IPS DF 19.7 (cell line): Measurements from ENCODE around the gene VSIG2.

Experiments
- DNase-seq: peaks from one replicate; pipeline ENCODE4 v3.0.0-alpha.2; 2013; ENCODE audit warnings: low read depth, low spot score

The VSIG2 gene

DNA sequence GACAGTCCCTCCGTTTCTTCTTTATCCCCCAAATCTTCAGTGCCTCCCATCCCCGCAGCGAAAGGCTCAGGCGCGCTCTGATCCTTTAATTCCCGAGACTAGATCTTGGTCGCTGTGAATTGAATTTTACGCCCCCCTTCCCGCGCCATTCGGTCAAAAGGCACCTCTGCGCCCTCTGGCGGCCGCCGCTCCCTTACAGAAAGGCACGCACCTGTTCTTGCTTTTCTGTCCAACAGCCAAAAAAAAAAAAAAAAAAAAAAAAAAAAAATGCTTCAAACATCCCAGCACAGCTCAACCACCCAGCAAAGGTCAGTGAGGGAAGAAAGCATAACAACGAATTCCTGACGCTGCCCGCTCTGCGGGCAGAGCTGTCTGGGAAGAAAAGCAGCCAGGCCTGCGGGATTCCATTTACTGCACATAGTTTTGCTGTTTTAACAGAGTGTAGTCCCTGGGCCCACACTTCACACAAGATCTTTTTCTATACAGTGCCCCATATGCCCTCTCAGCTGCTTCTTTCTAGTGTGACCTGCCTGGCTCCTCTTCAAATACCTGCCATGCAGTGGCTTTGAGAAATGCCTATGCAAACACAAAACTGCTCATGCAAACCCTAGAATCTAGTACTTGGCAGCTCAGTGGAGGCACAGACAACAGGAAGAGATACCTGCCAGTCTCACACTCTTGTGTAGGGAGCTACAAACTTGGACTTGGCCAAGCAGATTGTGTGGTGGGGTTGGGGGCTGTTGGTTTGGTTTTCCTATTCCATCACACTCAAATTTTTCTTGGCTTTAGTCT lies 11.3 kb upstream of the VSIG2 start:
- DNase-seq = no peak

DNA sequence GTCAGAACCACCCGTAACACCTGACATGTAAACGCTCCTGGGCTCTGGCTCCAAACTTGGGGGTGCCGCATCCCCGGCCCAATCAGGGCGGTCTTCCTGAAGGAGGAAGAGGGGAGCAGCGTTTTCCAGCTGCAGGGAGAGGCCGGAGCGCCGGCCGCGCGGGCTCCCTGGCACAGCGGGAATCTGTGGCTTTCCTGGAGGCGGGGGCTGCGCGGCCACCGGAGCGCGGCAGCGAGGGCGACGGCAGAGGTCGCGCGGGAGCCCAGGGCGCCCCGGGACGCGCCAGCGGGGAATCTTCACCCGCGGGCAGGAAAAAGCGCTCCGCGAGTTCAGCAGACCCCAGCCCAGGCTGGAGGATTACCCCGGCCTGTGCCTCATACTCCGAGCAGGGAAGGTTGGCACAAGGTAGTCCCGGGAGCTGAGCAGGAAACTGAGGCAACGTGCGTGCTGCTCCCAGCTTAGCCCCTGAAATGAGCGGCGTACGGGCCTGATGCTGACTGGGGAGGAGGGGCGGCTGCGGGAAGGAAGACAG lies 10.6 kb upstream of the VSIG2 start:
- DNase-seq = no peak

DNA sequence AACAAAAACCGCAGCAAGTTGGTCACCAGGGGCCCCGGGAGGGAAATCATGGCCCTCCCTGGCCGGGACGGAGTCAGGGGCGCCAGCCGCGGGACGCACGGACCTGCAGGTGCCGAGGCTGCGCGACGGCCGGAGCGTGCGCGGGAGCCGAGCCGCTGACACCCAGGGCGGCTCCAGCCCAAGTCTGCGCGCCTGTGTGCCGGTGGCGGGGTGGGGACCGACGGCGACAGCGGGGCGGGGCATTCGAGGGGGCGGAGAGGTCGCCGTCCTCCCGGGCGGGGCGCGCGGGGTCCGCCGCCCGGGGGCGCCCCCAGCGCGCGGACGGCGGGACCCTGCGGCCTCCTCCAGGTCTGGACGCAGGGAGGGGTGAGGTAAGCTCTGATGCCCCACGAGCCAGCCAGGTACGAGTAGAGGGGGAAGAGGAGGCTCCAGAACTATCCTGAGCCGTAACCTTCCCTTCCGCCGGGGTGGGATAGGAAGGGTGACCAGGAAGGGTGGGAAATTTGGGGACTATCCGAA lies 10.1 kb upstream of the VSIG2 start, which contains the start of gene ESAM:
Gene ESAM, minus strand, starts transcription at position 186 of the 519 bp plus-strand sequence. Its CDS starts 136 bp downstream, at position 50.
- no peak for DNase-seq

DNA sequence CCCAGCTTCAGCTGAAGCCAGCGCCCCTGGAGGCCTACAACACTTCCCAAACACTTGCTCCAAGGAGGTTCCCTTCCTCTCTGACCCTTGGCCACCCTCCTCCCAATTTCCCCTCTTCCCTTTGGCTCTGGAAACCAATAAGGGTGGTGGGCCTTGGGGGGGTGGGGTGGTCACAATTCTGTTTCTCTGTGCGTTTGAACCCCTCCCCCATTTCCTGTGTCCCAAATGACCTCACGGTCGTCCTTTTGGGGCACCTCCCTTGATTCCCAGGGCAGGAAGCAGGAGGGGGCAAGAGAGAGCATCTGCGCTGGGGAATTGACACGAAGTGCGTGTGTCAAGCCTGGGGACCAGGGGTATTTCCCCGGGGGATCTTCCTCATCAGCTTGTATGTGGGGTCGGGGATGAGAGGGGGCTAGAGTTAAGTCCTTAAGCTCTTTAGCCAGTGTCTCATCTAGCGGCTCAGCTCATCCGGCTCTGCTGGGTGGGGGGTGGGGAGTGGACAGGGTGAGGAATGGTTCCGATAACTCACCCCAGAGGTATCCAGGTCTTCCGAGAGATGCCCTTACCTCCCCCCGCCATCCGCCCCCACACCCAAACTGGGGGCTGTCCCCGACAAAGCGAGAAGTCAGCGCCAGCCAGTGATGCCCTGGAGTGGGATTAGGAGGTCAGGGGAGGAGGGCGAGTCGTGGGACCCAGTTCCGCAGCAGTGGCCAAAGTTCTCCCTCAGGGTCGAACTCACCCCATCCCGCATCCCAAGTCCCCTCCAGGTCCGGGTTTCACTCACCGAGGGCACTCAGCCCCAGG lies 9.4 kb upstream of the VSIG2 start:
- DNase-seq = no peak

DNA sequence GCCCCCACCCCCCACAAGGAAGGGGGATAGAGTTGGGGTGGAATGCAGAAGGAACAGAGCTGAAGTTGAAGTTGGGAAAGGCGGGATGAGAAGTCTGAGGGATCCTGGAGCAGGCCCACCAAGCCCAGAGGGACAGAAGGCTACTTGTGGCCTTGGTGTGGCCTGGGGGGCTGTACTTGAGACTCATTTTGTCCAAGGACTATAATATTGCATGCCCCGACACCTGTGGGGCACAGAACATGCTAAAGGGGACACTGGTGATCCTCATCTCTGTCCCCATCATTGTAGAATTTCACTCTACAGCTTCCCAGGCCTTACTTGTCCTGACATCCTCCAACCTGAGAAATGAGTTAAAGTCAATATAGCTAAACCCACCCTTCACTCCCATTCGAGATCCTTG lies 8.8 kb upstream of the VSIG2 start:
- no peak for DNase-seq

DNA sequence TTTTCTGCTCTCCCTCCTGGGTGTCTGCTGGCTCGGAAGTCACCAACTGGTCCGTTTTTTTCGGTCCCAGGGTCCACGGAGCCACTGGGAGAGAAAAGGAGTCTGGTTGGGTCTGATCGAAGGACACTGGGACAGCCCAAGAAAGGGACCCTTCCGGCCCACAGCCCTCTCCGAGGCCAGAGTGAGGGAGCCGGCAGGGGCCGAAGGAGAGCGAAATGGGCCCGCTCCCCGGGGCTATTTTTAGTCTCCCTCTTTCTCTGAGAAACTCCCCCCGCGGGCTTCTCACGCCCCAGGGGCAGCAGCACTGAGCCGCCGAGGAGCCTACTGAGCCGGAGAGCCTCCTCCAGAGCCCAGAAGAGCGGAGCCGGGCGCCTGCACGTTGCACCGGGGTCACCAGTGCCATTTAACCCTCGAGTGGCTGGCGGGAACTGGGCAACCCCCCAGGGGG lies 8.2 kb upstream of the VSIG2 start:
- DNase-seq = no peak

DNA sequence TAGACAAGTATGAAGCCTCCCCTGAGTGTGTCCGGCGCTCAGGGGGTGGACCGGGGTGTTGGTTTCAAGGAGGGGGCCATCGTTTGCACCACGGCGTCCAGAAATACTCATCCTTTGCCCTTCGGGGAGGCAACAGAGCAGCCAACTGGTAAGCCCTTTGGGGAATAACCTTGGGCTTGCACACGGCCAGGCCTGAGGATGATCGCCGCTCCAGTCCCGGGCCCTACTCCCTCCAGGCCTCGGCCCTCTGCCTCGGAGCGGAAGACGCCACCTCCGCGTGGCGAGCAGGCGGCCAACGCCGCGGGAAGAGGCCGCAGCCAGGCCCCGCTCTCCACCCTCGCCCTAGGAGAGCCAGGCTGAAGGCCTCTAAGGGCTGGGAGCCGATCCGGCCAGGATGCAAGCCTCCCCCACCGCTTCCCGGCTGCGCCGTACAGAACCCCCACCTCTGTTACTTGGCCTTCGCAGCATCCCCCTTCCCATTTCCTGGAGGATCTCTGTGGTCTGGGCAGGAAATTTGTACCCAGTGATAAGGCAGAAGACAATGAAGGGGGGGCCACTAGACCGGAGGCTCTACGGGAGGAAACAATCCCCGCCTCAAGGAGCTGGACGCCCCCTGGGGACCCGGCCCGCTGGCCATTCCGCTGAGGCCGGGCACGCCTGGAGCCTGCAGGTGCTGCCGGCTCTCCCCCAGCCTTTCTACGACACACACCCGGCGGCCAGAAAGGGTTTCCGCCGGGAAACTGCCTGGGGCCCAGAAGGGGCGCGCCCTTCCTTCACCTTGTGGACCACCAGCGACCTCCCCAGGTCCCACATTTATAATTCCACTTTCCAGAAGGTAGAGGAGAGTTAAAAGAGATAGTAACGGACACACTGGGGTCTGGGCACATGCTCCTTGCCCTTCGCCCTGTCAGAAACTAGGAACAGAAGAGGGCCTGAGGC lies 7.5 kb upstream of the VSIG2 start:
- no peak for DNase-seq

DNA sequence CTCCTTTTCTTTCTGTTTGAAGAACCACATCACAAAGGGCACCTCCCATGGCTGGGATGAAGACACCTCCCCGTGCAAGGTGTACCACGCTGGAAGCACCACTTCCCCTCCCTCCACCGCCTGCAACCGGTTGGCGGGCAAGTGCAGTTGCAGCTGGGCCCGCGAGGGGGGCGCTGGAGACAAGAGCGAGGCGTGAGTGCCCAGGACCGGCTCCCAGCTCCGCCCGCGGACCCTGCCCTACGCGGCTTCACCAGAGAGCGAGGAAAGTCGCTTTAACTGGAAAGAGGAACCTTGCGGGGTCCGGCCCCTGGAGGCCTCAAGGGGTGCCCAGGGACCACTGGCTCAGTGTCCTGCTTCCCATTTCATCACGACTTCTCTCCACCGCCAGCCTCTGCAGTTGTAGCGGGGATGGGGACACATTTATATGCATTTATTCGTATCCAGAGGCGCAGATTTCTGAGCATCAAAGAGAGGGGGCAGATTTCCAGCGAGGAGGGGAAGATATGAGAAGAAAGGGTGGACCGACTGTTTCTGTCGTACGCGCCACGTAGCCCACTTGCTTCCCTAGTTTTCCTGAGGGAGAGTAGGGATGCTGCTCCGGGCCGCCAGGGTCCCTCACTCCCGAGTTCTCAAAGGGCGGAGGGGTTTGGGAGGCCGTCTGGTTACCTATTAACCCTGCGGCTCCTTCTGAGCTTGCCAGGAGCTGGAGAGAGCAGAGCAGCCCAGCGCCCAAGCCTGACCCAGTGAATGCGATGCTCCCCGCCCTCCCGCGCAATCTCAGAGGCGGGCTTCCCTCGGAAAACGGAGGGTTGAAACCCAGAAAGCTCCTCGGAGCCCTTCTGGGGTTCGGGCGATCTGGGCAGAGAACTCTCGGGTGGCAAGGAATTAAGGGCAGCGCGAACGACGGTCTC lies 6.6 kb upstream of the VSIG2 start:
- DNase-seq = peak; percentile 83

DNA sequence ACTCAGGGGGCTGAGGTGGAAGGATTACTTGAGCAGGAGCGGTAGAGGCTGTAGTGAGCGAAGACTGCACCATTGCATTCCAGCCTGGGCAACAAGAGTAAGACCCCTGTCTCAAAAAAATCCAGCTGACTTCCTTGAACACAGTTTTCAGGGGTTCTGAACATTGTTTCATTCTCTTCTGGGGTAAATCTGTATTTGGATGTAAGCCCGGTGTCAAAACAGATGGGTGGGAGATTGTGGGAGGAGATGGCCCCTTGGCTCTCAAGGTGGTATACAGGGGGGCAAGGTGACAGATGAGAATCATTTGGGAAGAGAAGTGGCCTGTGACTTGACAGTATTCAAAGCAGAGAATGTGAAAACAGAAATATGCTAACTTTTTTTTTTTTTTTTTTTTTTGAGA lies 5.3 kb upstream of the VSIG2 start:
- no peak for DNase-seq

DNA sequence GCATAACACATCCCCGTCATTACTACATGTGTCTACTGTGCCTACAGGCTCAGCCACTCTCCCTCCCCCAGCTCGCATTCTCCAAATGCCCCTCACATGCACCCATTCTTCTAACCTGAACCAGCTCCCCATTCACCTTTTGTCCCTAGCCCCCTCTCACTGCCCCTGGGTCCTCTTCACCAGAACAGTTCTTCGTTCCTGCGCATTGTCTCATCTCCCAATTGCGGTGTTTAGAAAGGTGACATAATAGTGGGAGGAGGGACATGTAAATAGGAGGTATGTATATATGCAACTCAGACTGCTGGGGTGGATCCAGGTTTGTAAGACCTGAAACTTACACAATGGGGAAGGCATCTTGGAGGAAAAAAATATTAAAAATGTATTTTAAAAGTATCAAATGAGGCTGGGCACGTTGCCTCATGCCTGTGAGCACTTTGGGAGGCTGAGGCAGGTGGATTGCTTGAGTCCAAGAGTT lies 4.7 kb upstream of the VSIG2 start:
- no peak for DNase-seq

DNA sequence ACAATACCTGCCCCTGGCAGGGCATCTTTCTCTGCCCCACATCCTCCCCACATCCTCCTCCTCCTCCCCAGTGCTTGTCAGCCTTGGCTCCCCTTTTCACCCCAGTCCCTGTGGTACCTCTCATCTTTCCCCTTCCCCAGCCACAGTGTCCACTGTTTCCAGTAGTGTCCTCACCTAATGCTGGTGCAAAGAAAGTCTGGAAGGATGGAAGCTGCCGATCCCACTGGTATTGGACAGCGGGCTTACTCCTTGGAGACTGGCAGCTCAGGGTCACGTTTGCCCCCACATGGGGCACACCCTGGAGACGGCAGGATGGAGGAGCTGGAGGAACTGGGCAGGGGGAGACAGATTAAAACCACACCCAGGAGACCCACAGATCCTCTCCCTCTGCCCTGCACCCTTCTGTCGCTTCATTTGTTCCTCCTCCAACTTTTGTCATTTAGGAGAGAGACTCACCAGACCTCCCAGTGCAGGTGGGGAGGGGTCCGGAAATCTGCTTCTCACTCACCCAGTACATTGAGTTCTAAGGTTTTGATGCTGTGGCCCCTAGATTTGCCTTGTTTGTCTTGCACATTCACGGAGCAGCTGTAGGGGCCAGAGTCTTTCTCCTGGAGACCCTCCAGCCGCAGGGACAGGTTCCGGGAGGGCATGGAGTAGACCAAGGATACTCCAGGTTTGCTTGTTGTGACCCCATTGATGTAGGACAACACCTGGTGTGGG lies 4.1 kb upstream of the VSIG2 start:
- DNase-seq = no peak

DNA sequence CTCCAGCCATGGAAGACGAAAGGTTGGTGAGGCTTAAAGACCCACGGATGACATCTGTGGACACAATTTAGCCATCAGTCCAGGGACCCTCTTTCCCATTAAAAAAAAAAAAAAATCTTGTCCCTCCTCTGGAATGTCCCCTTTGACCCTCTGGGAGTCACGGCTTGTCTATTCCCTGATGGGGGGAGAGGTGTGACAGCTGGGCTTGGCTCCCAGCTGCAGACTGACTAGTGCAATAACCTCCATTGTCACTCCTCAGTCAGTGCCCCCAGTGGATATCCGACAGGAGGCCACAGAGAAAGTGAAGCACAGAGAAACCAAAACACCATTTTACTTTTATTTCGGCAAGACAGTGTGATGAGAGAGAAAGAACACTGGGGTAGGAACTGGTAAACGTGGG lies 2.7 kb upstream of the VSIG2 start:
- no peak for DNase-seq

DNA sequence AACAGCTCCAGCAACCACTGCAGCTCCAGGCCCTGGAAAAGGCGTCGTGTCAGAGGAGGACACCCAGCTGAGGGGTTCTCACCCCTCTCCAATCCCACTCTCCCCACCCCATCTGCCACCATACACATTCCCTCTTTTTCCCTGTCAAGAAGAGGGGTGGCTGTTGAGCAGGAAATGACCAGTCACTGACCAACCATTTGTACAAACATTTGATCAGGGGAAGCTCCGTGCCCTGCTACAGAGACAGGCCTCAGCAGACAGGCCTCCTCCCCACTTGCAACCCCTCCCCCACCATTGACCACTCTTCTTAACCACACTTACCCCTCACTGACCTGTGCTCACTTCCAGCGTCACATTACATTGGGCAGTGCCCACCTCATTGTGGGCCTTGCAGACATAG lies 2.3 kb upstream of the VSIG2 start:
- no peak for DNase-seq

DNA sequence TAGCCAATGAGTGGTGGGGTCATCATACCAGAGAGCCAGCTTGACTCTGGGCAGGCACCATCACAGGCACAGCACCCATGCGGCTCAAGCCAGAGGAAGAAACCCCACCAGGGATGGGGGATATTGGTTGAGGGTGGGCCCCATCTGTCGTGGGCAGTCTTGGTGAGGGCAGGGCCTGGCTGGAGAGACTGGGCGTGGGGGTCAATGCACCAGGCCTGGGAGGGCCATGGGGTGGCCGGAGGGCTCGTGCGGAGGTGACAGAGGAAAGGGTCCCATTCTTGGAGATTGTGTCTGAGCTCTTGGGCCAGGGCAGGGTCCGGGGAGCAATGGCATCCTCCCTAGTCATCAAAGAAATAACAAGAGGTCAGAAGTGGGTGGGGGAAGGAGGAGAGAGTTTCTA lies 1.6 kb upstream of the VSIG2 start:
- DNase-seq = no peak

DNA sequence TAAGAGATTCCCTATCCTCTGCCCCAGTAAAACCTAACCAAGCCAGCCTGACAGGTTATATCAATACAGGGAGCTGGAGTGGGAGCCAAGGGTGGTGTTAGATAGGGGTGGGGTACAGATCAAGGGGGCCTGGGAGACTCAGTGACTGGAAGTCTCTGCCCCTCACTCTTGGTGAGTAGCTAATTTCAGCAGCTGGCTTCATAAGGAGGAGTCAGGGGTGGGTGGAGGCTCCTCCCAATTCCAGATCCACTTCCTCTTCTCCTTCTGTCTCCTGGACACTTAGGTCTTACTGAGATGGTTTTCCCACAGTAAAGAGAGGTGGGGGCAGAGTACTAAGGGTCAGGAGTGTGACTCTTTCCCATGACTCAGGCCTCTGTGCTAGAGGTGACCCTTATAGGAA lies 1.1 kb upstream of the VSIG2 start:
- DNase-seq = no peak

DNA sequence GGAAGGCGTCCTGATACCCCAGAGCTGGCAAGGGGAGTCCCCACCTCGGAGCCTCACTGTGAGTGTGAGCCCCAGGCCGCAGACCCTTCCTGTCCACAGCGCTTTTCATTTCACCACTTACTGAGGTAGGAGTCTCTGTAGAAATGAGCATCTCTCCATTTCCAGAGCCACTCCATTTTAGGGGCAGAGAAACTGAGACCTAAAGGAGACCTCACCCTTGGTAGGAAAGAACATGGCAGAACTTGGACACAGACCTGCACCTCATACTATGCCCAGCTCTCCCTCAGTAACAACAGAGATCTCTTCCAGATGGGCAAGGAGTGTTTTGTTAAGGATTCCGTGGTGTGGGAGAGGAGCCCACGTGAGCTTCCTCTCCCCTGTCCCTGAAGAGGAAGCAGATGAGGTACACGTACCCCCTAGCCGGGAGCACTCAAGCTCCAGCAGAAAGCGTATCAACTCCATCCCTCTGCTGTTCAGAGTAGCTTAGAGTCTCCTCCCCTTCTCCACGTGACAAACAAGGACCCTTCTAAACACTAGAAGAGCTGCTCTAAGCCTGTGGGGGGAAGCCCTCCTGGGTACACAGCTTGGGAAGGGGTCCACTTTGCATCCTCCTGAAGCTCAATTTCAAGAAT lies 532 bp upstream of the VSIG2 start:
- no peak for DNase-seq

DNA sequence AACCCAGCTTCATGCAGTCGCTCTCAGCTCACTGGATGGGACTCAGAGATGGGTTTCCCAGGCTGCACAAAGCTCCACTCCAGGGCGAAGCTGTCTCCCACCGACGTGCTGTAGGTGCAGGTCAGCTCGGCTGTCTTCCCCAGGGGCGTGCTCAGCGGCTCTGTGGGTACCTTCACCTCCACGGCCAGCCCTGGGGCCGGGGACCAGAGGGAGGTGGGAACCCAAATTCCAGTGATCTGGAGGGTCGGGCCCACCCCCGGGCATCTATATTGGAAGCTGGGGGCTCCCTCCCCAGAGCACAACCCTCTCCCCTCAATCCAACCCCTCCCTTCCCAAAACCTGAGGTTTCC lies 689 bp downstream of the VSIG2 start:
- DNase-seq = no peak

DNA sequence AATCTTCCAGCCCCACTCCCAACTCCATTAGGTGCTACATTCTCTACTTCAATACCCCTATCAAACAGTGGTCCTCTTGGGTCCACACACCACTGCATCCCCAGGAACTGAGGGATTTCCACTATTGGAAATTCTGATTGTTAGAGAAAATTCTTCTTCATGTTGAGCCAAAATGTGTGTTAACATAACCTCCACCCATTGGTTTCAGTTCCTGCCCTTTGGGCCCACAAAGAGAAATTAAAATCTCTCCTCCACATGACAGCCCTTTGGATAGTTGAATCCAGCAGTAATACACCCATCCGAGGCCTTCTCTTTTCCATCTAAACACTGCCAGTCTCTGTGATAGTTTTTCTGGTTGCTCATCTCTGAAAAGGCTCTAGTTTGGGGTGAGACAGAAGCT lies 2.1 kb downstream of the VSIG2 start:
- no peak for DNase-seq
